IMR-90 (cell line): ENCODE results near the gene EFEMP1. TPM values are rescaled to one million over a fixed set of nuclear protein-coding genes. Genes with fewer than 3 reads are reported as not detected.
"Not testable (repeated sequence)": the region's sequence is repeated elsewhere in the genome, so short reads cannot be mapped to it uniquely, and the experiment has no call there.

Experiments used
- ATAC-seq: fragments of 200-7000 bp; cut with Tn5 transposase; 2 replicates; pipeline ENCODE4 v1.9.1; 2020; ENCODE audit warnings: low read depth, mild to moderate bottlenecking, moderate library complexity
- BruUV-seq: library from RNA; stranded (reverse); fragments of 400-500 nt; replicated peaks from 2 replicates; lab custom pipeline; 2021; lab: Mats Ljungman, UMichigan
- CTCF ChIA-PET: fragments of 300-600 bp; formaldehyde crosslinking; extraction: SDS; loops from one replicate; lab custom pipeline; 2021; ENCODE audit warnings: antibody characterized with exemption; lab: Yijun Ruan, JAX
- POLR2A ChIA-PET: fragments of 300-600 bp; sonication (Branson Sonifier 250); formaldehyde crosslinking; loops from one replicate; lab custom pipeline; 2022; ENCODE audit warnings: antibody characterized with exemption; ENCODE audit not compliant: unreplicated experiment; lab: Charles Lee
- DNase-seq: peaks from one replicate; pipeline ENCODE4 v3.0.0; 2013
- H2AFZ ChIP-seq: replicated peaks from 2 replicates; pipeline ENCODE3; 2013; ENCODE audit warnings: low read length, mild to moderate bottlenecking; ENCODE audit not compliant: poor library complexity
- H2AK5ac ChIP-seq: 2 replicates; pipeline ENCODE4 v1.6.1; 2013; ENCODE audit warnings: low read depth, low read length, inconsistent platforms
- H2AK9ac ChIP-seq: replicated peaks from 2 replicates; pipeline ENCODE3; 2013; ENCODE audit warnings: mild to moderate bottlenecking, low read depth, low read length, moderate library complexity; ENCODE audit not compliant: poor library complexity
- H2BK120ac ChIP-seq: 2 replicates; pipeline ENCODE4 v1.6.1; 2013; ENCODE audit warnings: low read depth, low read length, inconsistent platforms
- H2BK15ac ChIP-seq: 3 replicates; pipeline ENCODE4 v1.6.1; 2013; ENCODE audit warnings: low read depth, low read length, inconsistent platforms
- H2BK20ac ChIP-seq: 2 replicates; pipeline ENCODE4 v1.6.1; 2013; ENCODE audit warnings: low read depth, mild to moderate bottlenecking, inconsistent platforms, low read length, moderate library complexity
- H2BK5ac ChIP-seq: 2 replicates; pipeline ENCODE4 v1.6.1; 2013; ENCODE audit warnings: mild to moderate bottlenecking, low read depth, low read length, inconsistent platforms; ENCODE audit not compliant: poor library complexity, severe bottlenecking
- H3K14ac ChIP-seq: replicated peaks from 2 replicates; pipeline ENCODE4 v1.6.1; 2013; ENCODE audit warnings: low read depth, low read length, inconsistent platforms
- H3K18ac ChIP-seq: 2 replicates; pipeline ENCODE4 v1.6.1; 2013; ENCODE audit warnings: low read depth, low read length, control low read depth
- H3K23ac ChIP-seq: 2 replicates; pipeline ENCODE4 v1.6.1; 2013; ENCODE audit warnings: low read depth, low read length, inconsistent platforms
- H3K27ac ChIP-seq: 2 replicates; pipeline ENCODE4 v1.5.1; 2013; ENCODE audit warnings: mild to moderate bottlenecking, control low read depth, low read length; ENCODE audit not compliant: insufficient read depth
- H3K27me3 ChIP-seq: 2 replicates; pipeline ENCODE4 v1.6.1; 2013; ENCODE audit warnings: low read length; ENCODE audit not compliant: control insufficient read depth, insufficient read depth
- H3K36me3 ChIP-seq: 2 replicates; pipeline ENCODE4 v1.6.1; 2013; ENCODE audit warnings: low read length, mixed read lengths; ENCODE audit not compliant: control insufficient read depth, insufficient read depth
- H3K4ac ChIP-seq: 2 replicates; pipeline ENCODE4 v1.6.1; 2013; ENCODE audit warnings: low read depth, low read length, inconsistent platforms
- H3K4me1 ChIP-seq: 2 replicates; pipeline ENCODE4 v1.6.1; 2013; ENCODE audit warnings: low read length, mixed read lengths; ENCODE audit not compliant: control insufficient read depth, insufficient read depth
- H3K4me2 ChIP-seq: 2 replicates; pipeline ENCODE4 v1.6.1; 2013; ENCODE audit warnings: low read depth, mild to moderate bottlenecking, control low read depth, low read length, moderate library complexity
- H3K4me3 ChIP-seq: 2 replicates; pipeline ENCODE4 v1.5.1; 2013; ENCODE audit warnings: low read depth, mild to moderate bottlenecking, control low read depth, low read length, moderate library complexity; ENCODE audit not compliant: insufficient read depth
- H3K56ac ChIP-seq: 2 replicates; pipeline ENCODE4 v1.6.1; 2013; ENCODE audit warnings: low read length, inconsistent platforms; ENCODE audit not compliant: insufficient read depth; ENCODE audit errors: extremely low read depth
- H3K79me1 ChIP-seq, 2 experiments: 2 replicates each; pipeline ENCODE4 v1.6.1; 2013; ENCODE audit warnings: low read length in 2 of 2, inconsistent platforms in 1 of 2, low read depth in 1 of 2
- H3K9ac ChIP-seq: 2 replicates; pipeline ENCODE4 v1.6.1; 2013; ENCODE audit warnings: low read depth, low read length, control low read depth
- H3K9me1 ChIP-seq: 2 replicates; pipeline ENCODE4 v1.6.1; 2013; ENCODE audit warnings: low read length, inconsistent platforms; ENCODE audit not compliant: insufficient read depth
- H3K9me3 ChIP-seq: 2 replicates; pipeline ENCODE4 v1.6.1; 2013; ENCODE audit warnings: low read length; ENCODE audit not compliant: control insufficient read depth, insufficient read depth
- H4K20me1 ChIP-seq: 2 replicates; pipeline ENCODE4 v1.6.1; 2013; ENCODE audit warnings: low read length, inconsistent platforms; ENCODE audit not compliant: insufficient read depth
- H4K5ac ChIP-seq: 2 replicates; pipeline ENCODE4 v1.6.1; 2013; ENCODE audit warnings: mild to moderate bottlenecking, low read depth, low read length, control low read depth
- H4K8ac ChIP-seq, 2 experiments: 2 replicates each; pipeline ENCODE4 v1.6.1; 2013; ENCODE audit warnings: low read depth in 2 of 2, low read length in 2 of 2, control low read depth in 1 of 2, inconsistent platforms in 1 of 2
- H4K91ac ChIP-seq: 2 replicates; pipeline ENCODE4 v1.6.1; 2013; ENCODE audit warnings: low read depth, low read length, inconsistent platforms; ENCODE audit not compliant: insufficient read depth
- WGBS, 2 experiments: methylation state at CpG; one replicate each; pipeline versions ENCODE4 v1.1.5 to v1.1.7; 2013; ENCODE audit warnings: missing lambda C conversion rate in 2 of 2; ENCODE audit not compliant: insufficient read length in 1 of 2; ENCODE audit errors: extremely low coverage in 2 of 2; 5-methylcytosine and 5-hydroxymethylcytosine counted together
- dilution Hi-C: fragments of 300-500 bp; cut with HindIII; formaldehyde crosslinking; loops from one replicate; pipeline ENCODE4 v1.14.3; 2018; ENCODE audit warnings: low sequenced_read_pairs; ENCODE audit not compliant: unreplicated experiment
- in situ Hi-C: fragments of 300-500 bp; cut with MboI; formaldehyde crosslinking; loops from 3 replicates; pipeline ENCODE4 v1.14.3; 2019; ENCODE audit warnings: low sequenced_read_pairs, inconsistent platforms, mixed read lengths
- intact Hi-C: fragments of 100-400 bp; cut with micrococcal nuclease; formaldehyde crosslinking; loops from 2 replicates; pipeline ENCODE4 v1.10.0; 2022
- polyA plus RNA-seq, 3 experiments: library from polyadenylated mRNA; depleted of rRNA; stranded (reverse); fragments of >200 nt; gene quantifications; 2 replicates each; pipeline ENCODE4 v1.2.3, GENCODE V29; 2012; ENCODE audit warnings: low replicate concordance in 1 of 3
- total RNA-seq: library from RNA; depleted of rRNA; stranded (reverse); fragments of >200 nt; gene quantifications from 2 replicates; pipeline ENCODE4 v1.2.3, GENCODE V29; 2012

The EFEMP1 gene
- total and polyA plus RNA-seq, 2 of the 4 experiments (the other 2 are of a cell fraction): 214 to 219 TPM

DNA sequence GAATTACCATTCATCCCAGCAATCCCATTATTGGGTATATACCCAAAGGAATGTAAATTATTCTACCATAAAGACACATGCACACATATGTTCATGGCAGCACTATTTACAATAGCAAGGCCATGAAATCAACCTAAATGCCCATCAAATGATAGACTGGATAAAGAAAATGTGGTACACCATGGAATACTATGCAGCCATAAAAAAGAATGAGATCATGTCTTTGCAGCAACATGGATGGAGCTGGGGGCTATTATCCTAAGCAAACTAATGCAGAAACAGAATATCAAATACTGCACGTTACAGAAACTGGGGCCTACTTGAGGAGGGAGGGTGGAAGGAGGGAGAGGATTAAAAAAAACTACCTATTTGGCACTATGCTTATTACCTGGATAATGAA, 85.5 kb downstream of the EFEMP1 start:
- H2AFZ ChIP-seq, H4K5ac ChIP-seq, intact Hi-C loops, H2BK120ac ChIP-seq, H3K14ac ChIP-seq, H4K8ac ChIP-seq, DNase-seq, H2AK5ac ChIP-seq, H2BK15ac ChIP-seq, H3K56ac ChIP-seq, H4K20me1 ChIP-seq, H2BK20ac ChIP-seq, H3K9me1 ChIP-seq, H3K4me2 ChIP-seq, in situ Hi-C loops, H4K91ac ChIP-seq, H3K79me1 ChIP-seq, BruUV-seq, H3K9me3 ChIP-seq, dilution Hi-C loops, H3K4ac ChIP-seq, H2AK9ac ChIP-seq, H3K36me3 ChIP-seq, H3K4me3 ChIP-seq, H3K18ac ChIP-seq, ATAC-seq, H3K23ac ChIP-seq, H3K9ac ChIP-seq, H3K27me3 ChIP-seq, H3K27ac ChIP-seq: not testable (repeated sequence)
- H2BK5ac ChIP-seq: peak overlapping the region; percentile 95
- H3K4me1 ChIP-seq: peaks cover 19% of the 10 kb centered on the region
- ChIA-PET POLR2A (interaction anchor here (0.5 kb wide), 1 partner anchor 34 kb away, joined by 3 read pairs; no protein-coding TSS in a partner anchor), CTCF (interaction anchor here (1.3 kb wide), 1 partner anchor 16 kb away, joined by 3 read pairs; no protein-coding TSS in a partner anchor)
- no CpG with 5 or more reads among the region's 1 CpG for WGBS, 2 experiments
